DOHH2 (cell line): ENCODE measurements around the gene ACAN.

ENCODE experiments used
- EZH2phosphoT487 ChIP-seq: fragments of 200-600 bp; sonication (generic); IDR thresholded peaks from 2 replicates; pipeline ENCODE4 v1.6.1; 2017; ENCODE audit warnings: borderline replicate concordance, mild to moderate bottlenecking, antibody characterized with exemption, low read length, moderate library complexity, mixed read lengths
- TF ChIP-seq, protein P1 (sequence below): fragments of 200-600 bp; sonication (generic); IDR thresholded peaks from one replicate; pipeline ENCODE4 v1.5.1; 2014; ENCODE audit warnings: antibody characterized with exemption, mild to moderate bottlenecking, low read depth, low read length; ENCODE audit not compliant: poor library complexity, severe bottlenecking

DNA sequence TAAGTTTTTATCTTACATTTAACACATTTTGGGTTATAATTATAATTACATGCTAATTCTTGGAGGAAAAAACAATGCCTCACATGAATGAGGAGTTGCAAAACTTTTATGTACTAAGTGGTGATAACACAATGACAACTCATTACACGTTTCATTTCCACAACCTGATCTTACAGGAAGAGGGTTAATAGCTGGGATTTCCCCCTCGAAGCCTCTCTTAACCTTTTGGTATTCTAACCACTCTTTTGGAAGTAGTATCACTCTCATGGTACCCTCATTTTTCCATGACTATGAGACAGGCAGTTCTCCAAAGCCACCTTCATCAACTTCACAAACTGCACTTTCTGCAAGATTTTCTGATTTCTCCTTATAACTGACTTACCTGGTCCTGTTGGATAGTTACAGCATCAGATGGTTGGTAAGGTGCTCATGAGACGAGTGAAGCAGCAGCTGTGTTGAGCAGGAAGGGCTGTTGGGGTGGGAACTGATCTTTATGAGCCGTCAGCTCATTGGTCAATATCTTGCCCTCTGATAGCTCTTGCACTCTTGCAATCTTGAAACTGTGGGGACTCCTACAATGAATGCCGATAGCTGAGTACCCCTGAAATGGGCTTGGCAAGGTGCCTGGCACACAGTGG lies 41.6 kb downstream of the ACAN start:
- TF ChIP-seq, protein P1, sequence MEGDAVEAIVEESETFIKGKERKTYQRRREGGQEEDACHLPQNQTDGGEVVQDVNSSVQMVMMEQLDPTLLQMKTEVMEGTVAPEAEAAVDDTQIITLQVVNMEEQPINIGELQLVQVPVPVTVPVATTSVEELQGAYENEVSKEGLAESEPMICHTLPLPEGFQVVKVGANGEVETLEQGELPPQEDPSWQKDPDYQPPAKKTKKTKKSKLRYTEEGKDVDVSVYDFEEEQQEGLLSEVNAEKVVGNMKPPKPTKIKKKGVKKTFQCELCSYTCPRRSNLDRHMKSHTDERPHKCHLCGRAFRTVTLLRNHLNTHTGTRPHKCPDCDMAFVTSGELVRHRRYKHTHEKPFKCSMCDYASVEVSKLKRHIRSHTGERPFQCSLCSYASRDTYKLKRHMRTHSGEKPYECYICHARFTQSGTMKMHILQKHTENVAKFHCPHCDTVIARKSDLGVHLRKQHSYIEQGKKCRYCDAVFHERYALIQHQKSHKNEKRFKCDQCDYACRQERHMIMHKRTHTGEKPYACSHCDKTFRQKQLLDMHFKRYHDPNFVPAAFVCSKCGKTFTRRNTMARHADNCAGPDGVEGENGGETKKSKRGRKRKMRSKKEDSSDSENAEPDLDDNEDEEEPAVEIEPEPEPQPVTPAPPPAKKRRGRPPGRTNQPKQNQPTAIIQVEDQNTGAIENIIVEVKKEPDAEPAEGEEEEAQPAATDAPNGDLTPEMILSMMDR = no peak
- no peak for TF ChIP-seq EZH2phosphoT487
